Psoas muscle (tissue), 8 donors: ENCODE measurements around the gene CRTAC1. TPM values are rescaled to one million over a fixed set of nuclear protein-coding genes. Genes with fewer than 3 reads are reported as not detected.

ENCODE experiments used
- ATAC-seq, 4 donors: fragments of 200-7000 bp; cut with Tn5 transposase; one replicate each; pipeline ENCODE4 v1.9.1; 2020; ENCODE audit warnings: moderate library complexity in 3 of 4, mild to moderate bottlenecking in 2 of 4
- DNase-seq, 2 donors: peaks; one replicate each; pipeline ENCODE4 v3.0.0-alpha.2; 2020
- H3K27ac ChIP-seq: fragments of 200-600 bp; one replicate; pipeline ENCODE4 v1.8.0; 2022
- H3K27me3 ChIP-seq, 3 donors: fragments of 200-600 bp in 1 of 3; one replicate each; pipeline versions ENCODE4 v1.6.1 to v1.8.0; 2013 to 2022; ENCODE audit warnings: low read length in 2 of 3, mild to moderate bottlenecking in 2 of 3, moderate library complexity in 1 of 3; ENCODE audit not compliant: insufficient read depth in 3 of 3
- H3K36me3 ChIP-seq, 2 donors: fragments of 200-600 bp in 1 of 2; one replicate each; pipeline versions ENCODE4 v1.6.1 to v1.8.0; 2013 to 2022; ENCODE audit warnings: low read depth in 1 of 2, mild to moderate bottlenecking in 1 of 2, moderate library complexity in 1 of 2; ENCODE audit not compliant: insufficient read depth in 1 of 2
- H3K4me1 ChIP-seq: fragments of 200-600 bp; one replicate; pipeline ENCODE4 v1.8.0; 2022
- H3K4me3 ChIP-seq: fragments of 200-600 bp; one replicate; pipeline ENCODE4 v1.8.0; 2022; ENCODE audit warnings: mild to moderate bottlenecking
- H3K9me3 ChIP-seq: fragments of 200-600 bp; one replicate; pipeline ENCODE4 v1.8.0; 2022
- CTCF ChIP-seq: fragments of 200-600 bp; IDR thresholded peaks from one replicate; pipeline ENCODE4 v1.8.0; 2022; ENCODE audit warnings: antibody characterized with exemption
- WGBS, 3 donors: extraction: QIAGEN DNeasy Blood & Tissue Kit; methylation state at CpG; one replicate each; pipeline versions ENCODE4 v1.1.6 to v1.1.7; 2013; 5-methylcytosine and 5-hydroxymethylcytosine counted together
- intact Hi-C, 2 donors: fragments of 100-400 bp; cut with DNase I; formaldehyde crosslinking; loops; one replicate each; pipeline versions ENCODE4 v1.11.0 to v1.14.2; 2022
- polyA plus RNA-seq, 3 donors: library from polyadenylated mRNA; stranded (reverse); fragments of 200-250 nt; gene quantifications; one replicate each; pipeline ENCODE4 v1.2.3, GENCODE V29; 2013
- total RNA-seq, 4 donors: library from RNA; stranded (reverse); fragmentation: NEBNext Ultra II Directional in 2 of 4; extraction: Animal tissue kit (Norgen Biotek cat#: 25700) in 2 of 4; gene quantifications; one replicate each; pipeline versions ENCODE4 v1.2.1 to v1.2.4, GENCODE V29; 2021 to 2023
- donor health status: healthy with polysubstance abuse.
- donor health status: DM: no; HTN: no; CAD: no; lungs with moderate emphysema.
- donor health status: Bipolar disorder and iron deficiency.
- donor health status: healthy.
- donor health status: DM: yes; HTN: yes; CAD: no.
- donor health status: DM: no; HTN: no; CAD: no.
- donor health status: DM: no; HTN: no; CAD: no.
- donor health status: DM: yes; HTN: yes; CAD: no.

The CRTAC1 gene
- total and polyA plus RNA-seq, 7 donors: 0.07 to 0.93 (median 0.30) TPM

GRCh38 chr10:97923476-97923875 lies 106.9 kb downstream of the CRTAC1 start:
- intact Hi-C loops: no loop called here

GRCh38 chr10:97923057-97923456 lies 107.4 kb downstream of the CRTAC1 start:
- DNase-seq (no peak), ATAC-seq (no peak)
- Histone ChIP-seq H3K27ac (no peak overlapping the region), H3K4me3 (no peak overlapping the region), H3K4me1 (no peaks in the 10 kb centered on the region), H3K9me3 (no peaks in the 10 kb centered on the region), H3K27me3 (peaks cover 0 to 36% (median 0%) of the 10 kb centered on the region in 3 donors), H3K36me3 (no peaks in the 10 kb centered on the region)
- 93 to 98% (median 94%) methylated on average over 13 of the region's 13 CpGs for WGBS, 3 donors
- intact Hi-C loops: no loop called here
- no peak for TF ChIP-seq CTCF

More at GRCh38 chr10:97923476-97923875, 106.9 kb downstream of the CRTAC1 start:
- H3K4me3 ChIP-seq: no peak overlapping the region
- peaks cover 0 to 35% (median 0%) of the 10 kb centered on the region in 3 donors for H3K27me3 ChIP-seq
- WGBS, 3 donors: 87 to 90% (median 88%) methylated on average over 5 of the region's 5 CpGs
- DNase-seq (no peak), ATAC-seq (no peak)
- H3K4me1 ChIP-seq: no peaks in the 10 kb centered on the region
- no peaks in the 10 kb centered on the region for H3K36me3 ChIP-seq
- H3K27ac ChIP-seq: no peak overlapping the region
- TF ChIP-seq CTCF: no peak
- no peaks in the 10 kb centered on the region for H3K9me3 ChIP-seq

- no peaks in the 10 kb centered on the region for H3K9me3 ChIP-seq
- ATAC-seq: peak in 1 of 4 donors; percentile 55
- no peak for TF ChIP-seq CTCF
- DNase-seq: no peak
- H3K4me1 ChIP-seq: no peaks in the 10 kb centered on the region
- no peak overlapping the region for H3K27ac ChIP-seq
- intact Hi-C loops: no loop called here
- H3K4me3 ChIP-seq: no peak overlapping the region
- WGBS, 3 donors: 37 to 41% (median 39%) methylated on average over 12 of the region's 12 CpGs
- H3K27me3 ChIP-seq: peaks cover 0 to 27% (median 0%) of the 10 kb centered on the region in 3 donors
- H3K36me3 ChIP-seq: no peaks in the 10 kb centered on the region
These were observed 108.2 kb downstream of the CRTAC1 start for GRCh38 chr10:97922022-97922758.

GRCh38 chr10:97921581-97922021 lies 108.8 kb downstream of the CRTAC1 start:
- Histone ChIP-seq H3K36me3 (no peaks in the 10 kb centered on the region), H3K4me1 (peaks cover 3% of the 10 kb centered on the region), H3K27ac (no peak overlapping the region), H3K9me3 (no peaks in the 10 kb centered on the region), H3K27me3 (peaks cover 0 to 21% (median 0%) of the 10 kb centered on the region in 3 donors), H3K4me3 (no peak overlapping the region)
- TF ChIP-seq CTCF: no peak
- ATAC-seq (peak in 1 of 4 donors; percentile 69), DNase-seq (no peak)
- WGBS, 3 donors: 14 to 21% (median 20%) methylated on average over 4 of the region's 4 CpGs
- intact Hi-C loops: no loop called here
